LoVo (cell line): ENCODE measurements around the gene KIF2C.
"Not testable (repeated sequence)": the region's sequence is repeated elsewhere in the genome, so short reads cannot be mapped to it uniquely, and the experiment has no call there.

Source experiments
- DNase-seq: peaks from one replicate; pipeline ENCODE4 v3.0.0-alpha.2; 2016; ENCODE audit warnings: low spot score

Gene KIF2C

DNA sequence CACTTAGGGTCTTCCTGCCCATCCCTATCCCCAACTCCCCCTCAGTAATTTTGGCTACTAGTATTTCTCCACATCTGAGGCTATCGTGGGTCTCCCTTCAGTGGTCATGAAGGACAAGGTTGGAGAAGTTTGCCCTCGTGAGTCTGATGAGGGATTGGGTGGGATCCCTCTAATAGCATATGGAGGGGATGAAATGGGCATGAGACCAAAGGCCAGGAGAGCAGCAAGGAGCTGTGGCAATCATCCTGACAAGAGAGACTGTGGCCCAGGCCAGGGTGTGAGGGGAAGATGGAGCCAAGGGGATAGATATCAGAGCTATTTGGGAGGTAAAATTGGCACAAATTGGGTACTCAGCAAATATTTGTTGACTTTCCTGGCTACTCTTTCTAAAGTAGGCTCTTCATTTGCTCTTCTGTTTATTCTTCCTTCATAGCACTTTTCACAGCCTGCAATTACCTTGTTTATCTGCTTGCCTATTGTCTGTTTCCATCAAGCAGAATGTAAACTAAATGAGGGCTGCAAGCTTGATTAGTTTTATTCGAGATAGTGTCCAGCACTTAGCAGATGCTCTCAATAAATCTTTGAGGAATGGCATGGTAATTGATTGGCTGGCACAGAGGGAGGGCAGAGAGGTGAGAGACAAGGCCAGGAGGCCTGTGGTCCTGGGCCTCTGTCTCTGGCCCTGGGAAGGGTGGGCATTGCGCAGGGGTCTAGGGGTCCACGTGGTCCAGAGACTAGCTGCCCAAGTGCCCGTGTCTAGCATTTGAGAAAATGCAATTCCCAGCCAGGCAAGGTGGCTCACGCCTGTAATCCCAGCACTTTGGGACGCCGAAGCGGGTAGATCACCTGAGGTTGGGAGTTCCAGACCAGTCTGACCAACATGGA is 59.1 kb downstream of the KIF2C start:
- DNase-seq, result no peak

DNA sequence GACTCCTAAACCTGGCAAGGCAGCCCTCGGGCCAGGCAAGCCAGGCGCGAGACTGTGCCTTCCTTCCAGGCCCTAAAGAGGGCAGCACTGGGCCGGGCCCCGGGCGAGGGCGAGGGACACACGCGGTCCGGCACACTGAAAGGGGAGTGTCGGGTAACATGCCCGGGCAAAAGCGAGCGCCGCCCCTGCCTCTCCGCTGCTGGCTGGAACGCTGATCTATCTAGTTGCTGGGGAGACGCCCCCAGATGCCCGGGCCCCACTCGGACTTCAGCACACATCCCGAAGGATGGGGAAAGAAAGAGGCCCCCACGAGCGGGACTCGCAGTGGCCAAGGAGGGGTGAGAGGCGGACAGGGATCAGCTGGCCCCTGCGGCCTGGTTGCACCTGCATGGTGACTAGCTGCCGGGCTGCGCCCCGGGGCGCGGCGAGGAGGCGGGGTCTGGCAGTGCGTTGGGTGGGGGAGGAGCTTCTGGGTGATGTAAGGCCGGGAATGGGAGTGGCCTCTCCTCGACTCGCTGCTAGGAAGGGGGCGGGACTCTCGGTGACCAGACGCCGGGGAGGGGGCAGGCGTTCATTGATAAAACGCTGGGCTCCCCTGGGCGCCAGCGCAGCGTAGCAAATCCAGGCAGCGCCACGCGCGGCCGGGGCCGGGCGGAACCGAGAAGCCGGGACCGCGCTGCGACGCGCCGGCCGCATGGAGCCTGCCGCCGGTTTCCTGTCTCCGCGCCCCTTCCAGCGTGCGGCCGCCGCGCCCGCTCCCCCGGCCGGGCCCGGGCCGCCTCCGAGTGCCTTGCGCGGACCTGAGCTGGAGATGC is 60.3 kb downstream of the KIF2C start, which contains the start of gene PLK3:
TSS of gene PLK3 (plus strand) at position 608 of the 815 bp plus-strand sequence. CDS start at position 695, 87 bp downstream.
- peak; percentile 98 for DNase-seq

DNA sequence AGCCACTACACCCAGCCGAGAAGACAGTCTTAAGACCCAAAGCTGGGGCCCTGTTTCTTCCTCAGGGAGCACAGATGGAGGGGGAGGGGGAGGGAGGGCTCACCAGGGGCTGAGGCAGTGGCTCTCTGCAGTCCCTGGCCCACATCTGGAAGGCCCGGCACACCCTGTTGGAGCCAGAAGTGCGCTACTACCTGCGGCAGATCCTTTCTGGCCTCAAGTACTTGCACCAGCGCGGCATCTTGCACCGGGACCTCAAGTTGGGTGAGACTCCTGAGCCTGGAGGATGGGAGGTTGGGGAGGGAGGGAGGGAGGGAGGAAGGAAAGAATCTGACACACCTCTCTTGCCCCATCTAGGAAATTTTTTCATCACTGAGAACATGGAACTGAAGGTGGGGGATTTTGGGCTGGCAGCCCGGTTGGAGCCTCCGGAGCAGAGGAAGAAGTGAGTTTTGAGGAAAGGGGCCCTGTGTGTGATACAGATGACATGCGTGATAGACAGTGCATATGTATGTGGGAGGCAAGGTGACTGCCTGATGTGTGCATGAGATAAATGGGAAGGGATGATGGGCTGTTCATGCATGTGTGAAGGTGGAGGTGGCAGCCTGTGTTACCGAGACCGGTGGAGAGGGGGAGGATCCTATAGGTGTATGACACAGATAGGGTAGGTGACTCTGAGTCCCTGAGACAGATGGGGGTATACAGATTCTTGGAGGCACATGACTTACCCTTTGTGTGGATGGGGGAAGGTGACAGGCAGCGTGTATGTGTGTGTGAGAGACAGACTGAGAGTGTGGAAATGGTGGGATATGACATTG is 62.1 kb downstream of the KIF2C start:
- DNase-seq, result no peak

DNA sequence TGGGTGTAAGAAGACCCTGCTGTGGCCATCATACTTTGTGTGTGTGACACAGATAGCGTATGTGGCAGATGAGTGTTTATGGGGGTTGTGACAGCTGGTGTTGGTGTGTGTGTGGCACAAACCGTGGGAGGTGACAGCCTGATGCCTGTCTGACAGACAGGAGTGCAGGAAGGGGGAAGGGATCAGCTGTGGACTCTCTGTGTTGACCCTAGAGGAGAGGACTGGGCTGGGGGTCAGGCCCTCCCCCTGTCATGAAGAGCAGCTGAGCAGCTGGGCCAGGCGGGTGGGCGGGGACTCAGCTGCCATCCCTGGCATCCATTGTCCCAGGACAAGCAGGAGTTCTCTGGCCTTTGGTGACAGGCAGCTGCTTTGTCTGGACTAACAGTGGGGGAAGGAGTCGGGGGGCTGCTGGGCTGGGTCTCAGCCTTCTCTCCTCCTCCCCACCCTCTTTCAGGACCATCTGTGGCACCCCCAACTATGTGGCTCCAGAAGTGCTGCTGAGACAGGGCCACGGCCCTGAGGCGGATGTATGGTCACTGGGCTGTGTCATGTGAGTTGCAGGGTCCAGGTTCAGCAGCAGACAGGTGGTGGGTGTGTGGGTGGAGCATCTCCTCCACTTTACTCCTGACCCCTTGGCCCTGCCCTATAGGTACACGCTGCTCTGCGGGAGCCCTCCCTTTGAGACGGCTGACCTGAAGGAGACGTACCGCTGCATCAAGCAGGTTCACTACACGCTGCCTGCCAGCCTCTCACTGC is 62.8 kb downstream of the KIF2C start:
- no peak for DNase-seq

DNA sequence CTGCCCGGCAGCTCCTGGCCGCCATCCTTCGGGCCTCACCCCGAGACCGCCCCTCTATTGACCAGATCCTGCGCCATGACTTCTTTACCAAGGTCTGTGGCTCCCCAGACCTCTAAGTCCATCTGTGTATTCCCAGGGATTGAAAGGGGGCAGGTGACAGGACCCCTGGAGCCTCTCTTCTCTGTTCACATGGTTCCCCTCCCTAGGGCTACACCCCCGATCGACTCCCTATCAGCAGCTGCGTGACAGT is 63.4 kb downstream of the KIF2C start:
- DNase-seq, result no peak

DNA sequence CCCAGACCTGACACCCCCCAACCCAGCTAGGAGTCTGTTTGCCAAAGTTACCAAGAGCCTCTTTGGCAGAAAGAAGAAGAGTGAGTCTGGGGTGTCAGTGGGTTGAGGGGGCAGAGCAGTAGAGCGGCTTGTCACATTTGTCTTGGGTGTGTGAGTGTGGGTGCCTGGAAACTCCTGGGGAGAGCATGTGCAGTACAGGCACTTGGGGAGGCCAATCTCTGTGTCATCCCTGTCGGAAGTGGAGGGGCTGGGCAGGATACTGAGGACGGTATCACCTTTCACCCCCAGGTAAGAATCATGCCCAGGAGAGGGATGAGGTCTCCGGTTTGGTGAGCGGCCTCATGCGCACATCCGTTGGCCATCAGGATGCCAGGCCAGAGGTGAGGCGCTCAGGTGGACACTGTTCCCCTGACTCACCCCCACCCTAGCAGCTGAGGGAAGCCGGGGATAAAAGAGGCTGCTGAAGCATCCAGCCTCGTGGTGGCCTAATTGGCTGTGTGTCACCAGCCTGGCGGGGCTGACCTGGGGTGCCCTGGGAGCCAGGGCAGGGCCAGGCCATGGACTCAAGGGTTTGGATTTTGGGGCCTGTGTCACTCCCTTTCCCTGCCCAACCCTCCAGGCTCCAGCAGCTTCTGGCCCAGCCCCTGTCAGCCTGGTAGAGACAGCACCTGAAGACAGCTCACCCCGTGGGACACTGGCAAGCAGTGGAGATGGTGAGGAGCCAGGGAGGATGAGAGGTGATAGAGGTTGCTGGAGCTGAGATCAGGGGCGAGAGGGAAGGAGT is 63.9 kb downstream of the KIF2C start:
- no peak for DNase-seq

DNA sequence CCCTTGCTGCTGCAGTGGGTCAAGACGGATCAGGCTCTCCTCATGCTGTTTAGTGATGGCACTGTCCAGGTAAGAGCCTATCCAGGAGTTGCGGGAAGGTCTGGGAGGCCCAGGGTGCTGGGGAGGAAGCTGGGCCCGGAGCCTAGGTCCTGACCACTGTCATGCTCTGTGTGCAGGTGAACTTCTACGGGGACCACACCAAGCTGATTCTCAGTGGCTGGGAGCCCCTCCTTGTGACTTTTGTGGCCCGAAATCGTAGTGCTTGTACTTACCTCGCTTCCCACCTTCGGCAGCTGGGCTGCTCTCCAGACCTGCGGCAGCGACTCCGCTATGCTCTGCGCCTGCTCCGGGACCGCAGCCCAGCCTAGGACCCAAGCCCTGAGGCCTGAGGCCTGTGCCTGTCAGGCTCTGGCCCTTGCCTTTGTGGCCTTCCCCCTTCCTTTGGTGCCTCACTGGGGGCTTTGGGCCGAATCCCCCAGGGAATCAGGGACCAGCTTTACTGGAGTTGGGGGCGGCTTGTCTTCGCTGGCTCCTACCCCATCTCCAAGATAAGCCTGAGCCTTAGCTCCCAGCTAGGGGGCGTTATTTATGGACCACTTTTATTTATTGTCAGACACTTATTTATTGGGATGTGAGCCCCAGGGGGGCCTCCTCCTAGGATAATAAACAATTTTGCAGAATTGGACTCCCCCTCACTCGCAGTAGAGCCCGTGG is 65.8 kb downstream of the KIF2C start:
- no peak for DNase-seq

DNA sequence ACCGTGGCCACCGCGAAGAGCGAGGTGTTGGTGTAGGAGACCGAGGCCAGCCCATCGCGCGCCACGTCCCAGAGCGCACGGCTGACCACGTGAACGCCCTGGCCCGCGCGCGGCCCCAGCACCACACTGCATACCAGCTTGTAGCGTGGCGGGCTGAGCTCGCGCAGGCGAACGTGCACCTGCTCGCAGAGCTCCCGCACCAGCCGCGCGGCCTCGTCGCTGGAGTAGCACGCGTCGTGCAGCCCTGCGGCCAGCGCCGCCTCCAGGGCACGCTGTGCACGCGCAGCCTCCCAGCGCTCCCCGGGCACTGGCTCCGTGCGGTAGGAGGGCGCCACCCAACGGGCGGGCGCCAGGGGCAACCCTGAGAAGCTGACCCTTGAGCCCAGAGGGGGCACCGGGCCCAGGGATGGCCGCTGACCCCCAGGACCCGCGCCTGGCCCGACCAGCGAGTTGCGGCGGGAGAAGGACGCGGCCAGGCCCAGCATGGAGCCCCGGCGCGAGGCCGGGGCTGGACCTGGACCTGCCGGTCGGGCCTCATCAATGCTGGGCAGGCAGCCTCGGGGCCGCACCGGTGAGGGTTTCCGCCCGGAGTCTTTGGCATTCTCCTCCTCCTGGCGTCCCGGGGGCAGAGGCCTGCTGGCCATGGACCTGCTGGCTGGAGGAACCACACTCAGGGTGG is 66.5 kb downstream of the KIF2C start:
- no peak for DNase-seq

DNA sequence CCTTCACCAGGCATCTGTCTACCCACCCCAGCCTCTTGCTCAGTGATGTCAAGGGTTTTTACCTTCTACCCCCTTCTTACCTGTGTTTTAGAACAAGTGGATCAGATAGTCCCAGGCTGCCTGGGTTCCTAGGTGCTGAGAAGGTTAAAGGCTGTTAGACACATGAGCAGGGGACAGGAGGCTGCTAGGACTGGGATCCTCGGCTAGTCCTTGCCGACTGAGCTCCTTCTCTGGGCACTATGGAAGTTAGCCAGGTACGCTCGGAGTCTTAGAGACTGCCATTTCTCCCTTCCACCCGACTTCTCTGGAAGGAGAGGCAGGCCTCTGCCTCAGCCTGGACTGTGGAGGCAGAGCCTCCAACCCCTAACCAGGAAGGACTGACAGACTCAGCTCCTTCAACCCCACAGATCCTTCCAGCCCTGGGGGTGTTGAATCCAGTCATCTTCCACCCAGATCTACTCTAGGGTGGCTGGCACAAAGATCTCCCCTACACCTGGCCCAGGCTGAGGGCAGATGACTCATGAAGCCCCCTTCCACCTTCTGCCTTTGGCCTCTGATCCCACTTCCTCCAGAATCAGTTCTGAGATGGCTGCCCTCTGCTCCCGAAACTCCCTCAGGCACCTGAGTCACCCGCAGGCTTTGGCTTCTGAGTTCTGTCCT is 67.2 kb downstream of the KIF2C start, which contains the start of gene DYNLT4:
TSS of gene DYNLT4 (minus strand) at position 648 of the 660 bp plus-strand sequence. CDS start 683 bp downstream, outside the sequence.
- DNase-seq, result no peak

DNA sequence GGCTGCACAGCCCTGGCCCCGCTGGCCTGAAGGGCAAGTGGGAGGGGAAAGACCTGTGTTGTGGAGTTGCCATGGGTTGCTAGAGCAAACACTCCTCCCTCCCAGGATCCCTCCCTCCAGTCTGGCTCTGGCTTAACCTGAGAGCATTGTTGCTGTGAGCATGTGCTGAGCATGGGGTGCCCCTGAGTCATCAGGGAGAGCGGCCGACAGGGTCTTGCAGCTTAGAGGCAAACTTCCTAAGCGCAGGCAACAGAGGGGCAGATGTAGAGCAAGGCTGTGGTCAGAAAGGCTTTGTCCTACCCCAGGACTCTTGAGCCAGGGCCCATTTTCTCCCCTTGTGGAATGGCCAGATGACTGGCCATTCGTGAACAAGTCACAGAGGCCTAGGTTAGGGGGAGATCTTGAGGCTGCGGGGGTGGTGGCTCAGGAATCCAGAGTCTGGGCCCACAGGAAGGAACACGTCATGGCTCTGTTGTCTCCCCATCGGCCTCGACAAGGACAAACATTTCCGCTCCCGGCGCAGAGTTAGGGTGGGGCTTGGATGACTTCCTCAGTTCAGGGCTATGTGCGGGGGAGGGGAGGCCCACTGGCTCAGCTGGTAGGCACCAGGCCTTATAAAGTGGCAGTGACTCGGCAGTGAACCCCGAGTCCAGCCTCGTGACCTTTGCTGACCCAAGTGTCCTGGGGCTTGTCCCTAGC is 67.9 kb downstream of the KIF2C start:
- peak; percentile 92 for DNase-seq

DNA sequence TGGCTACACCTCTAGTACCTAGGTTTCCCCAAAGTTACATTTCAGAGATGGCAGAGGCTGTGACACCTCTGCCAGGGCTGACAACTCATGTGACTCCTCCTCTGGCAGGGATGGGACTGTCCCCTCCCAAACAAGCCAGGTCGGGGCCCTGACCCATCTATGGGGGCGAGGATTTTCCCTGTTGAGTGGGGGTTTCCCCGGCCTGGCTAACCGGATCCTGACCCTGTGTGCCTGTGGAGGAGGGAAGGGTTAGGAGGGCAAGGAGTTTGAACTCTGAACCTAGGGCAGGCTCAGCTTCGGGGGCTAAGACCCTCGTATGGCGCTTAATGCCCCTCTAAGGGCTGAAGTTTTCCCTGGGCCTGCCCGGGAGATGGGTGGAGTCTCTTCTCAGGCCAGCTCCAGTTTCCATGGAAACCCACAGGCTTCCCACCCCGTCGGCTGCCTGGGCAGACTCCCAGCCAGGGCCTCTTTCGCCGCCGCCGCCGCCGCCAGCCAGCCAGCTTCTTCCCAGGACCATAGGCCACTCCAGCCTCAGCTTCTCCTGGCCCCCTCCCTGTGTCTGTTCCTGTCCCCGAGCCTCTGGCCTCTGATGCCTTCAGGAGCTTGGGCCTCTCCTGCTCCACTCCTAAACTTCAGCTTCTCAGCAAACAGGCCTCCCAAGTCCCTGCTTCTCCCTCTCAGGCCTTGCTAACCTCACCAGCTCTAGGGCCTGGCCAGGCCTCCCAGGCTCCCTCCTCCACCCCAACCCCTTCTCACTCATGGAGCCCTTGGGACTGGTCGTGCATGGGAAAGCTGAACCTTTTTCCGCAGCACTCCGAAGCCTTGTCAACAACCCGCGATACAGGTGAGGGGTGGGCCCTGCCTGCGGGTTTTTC is 68.7 kb downstream of the KIF2C start, which contains the start of gene BTBD19:
TSS of gene BTBD19 (plus strand) at position 461 of the 875 bp plus-strand sequence. CDS start at position 759, 298 bp downstream.
- DNase-seq, result no peak

DNA sequence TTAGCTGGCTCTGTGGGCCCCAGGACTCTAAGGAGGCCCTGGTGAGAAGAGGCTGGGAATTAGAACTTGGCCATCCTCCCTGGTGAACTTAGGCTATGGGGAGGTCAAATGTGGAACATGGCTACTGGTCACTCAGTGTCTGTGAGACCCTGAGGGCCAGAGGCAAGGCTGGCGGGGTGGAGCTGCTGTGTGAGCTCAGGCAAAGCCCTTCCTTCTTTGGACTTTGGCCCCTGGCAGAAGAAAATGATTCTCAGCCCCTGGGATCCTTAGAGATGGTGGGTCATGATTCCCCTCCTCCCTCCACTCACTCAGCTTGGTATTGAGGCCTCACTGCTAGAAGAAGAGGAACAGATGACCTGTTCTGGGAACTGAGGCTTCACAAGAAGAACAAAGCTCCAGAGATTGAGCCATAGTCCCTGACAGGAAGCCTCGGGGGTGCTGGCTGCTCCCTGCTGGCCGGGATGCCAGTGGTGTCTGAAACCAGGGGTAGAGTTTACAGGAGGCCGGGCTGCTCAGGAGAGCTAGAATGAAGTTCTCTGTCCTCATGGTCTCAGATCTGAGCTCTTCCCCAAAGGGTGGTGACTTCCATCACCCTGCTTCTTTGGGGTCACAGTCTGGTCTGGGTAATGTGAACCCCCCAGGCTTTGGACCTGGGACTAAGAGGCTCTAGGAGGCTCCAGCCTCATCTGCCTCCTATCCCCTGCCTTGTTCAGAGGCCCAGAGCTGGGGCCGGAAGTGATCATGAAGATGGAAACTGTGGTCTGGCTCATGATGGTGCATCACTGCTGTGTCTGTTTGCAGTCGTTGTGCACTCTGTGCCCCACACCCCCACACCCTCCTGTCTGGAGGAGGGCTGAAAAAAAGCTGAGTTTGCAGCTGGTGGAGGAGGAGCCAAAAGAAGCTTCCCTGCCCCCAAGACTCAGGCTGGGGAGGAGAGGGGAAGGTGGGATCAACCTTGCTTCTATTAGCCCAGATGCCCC is 69.6 kb downstream of the KIF2C start:
- no peak for DNase-seq

DNA sequence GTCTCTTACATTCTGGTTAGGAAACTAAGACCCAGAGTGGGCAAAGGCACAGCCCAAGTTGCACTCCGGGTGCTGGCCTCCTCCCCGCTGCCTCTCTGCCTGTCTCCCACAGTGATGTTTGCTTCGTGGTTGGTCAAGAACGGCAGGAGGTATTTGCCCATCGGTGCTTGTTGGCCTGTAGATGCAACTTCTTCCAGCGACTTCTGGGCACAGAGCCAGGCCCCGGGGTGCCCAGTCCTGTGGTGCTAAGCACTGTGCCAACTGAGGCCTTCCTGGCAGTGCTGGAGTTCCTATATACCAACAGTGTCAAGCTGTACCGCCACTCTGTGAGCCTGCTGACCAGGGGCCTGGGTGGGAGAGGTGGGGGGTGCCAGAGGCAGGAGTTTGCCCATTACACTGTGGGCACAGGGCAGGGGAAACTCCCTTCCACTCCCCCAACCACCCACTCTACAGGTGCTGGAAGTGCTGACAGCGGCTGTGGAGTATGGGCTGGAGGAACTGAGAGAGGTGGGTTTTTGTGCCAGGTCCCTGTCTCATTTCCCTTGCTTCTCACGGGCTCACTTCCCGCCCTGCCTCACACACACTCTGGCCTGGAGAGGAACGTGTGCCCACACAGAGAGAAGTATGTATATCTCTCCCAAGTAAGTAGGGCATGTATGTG is 70.6 kb downstream of the KIF2C start:
- peak; percentile 50 for DNase-seq

DNA sequence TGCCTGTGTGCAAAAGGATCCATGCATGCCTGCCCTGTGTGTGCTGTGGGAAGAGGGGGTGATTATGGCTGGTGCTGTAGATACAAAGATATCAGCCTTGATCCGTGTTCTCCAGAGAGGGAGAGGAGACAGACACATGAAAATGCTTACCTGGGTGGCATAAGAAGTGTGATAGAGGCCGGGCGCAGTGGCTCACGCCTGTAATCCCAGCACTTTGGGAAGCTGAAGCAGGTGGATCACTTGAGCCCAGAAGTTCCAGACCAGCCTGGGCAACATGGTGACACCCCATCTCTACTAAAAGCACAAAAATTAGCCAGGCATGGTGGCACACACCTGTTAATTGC is 71.1 kb downstream of the KIF2C start:
- DNase-seq, result not testable (repeated sequence)

DNA sequence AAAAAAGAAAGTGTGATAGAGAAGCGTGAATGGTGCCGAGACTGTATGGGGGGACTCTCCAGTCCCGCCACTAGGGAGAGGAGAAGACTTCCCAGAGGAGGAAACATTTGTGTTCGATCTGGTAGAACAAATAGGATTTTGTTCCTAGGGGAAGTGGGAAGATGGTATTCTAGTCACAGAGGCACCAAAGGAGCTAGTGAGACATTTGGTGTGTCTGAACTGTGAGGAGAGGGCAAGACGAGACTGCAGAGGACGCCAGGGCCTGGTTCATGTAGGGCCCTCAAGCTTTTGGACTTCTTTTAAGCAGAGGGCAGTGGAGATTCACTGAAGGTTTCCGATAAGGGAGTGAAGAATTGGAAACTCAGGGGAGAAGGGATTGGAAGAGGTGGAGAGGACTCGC is 71.6 kb downstream of the KIF2C start:
- no peak for DNase-seq
